Measurements from ENCODE around the gene DCLK1.

DCLK1 gene

GRCh38 chr13:35766663-35767062 is 364.5 kb downstream of the DCLK1 start:
- DNase-seq (ENCODE audit: extremely low read depth in 1 of 2, low read depth in 1 of 2): no peak

- no peak for DNase-seq (ENCODE audit: extremely low read depth in 1 of 2, low read depth in 1 of 2)
Measured at GRCh38 chr13:35765941-35766340, 365.2 kb downstream of the DCLK1 start.

- no peak for DNase-seq (ENCODE audit: extremely low read depth in 1 of 2, low read depth in 1 of 2)
Measured at GRCh38 chr13:35765366-35765765, 365.8 kb downstream of the DCLK1 start.

- no peak for DNase-seq (ENCODE audit: extremely low read depth in 1 of 2, low read depth in 1 of 2)
Measured at GRCh38 chr13:35764326-35765015, 366.7 kb downstream of the DCLK1 start.

- DNase-seq (ENCODE audit: extremely low read depth in 1 of 2, low read depth in 1 of 2): no peak
Measured at GRCh38 chr13:35763782-35764123, 367.4 kb downstream of the DCLK1 start.

- no peak for DNase-seq (ENCODE audit: extremely low read depth in 1 of 2, low read depth in 1 of 2)
Measured at GRCh38 chr13:35763060-35763781, 368.0 kb downstream of the DCLK1 start.

- no peak for DNase-seq (ENCODE audit: extremely low read depth in 1 of 2, low read depth in 1 of 2)
Measured at GRCh38 chr13:35761440-35762252, 369.5 kb downstream of the DCLK1 start.

GRCh38 chr13:35760735-35761281 is 370.4 kb downstream of the DCLK1 start:
- no peak for DNase-seq (ENCODE audit: extremely low read depth in 1 of 2, low read depth in 1 of 2)

- DNase-seq (ENCODE audit: extremely low read depth in 1 of 2, low read depth in 1 of 2): no peak
Measured at GRCh38 chr13:35747594-35747993, 383.6 kb downstream of the DCLK1 start.

GRCh38 chr13:35744566-35745178 is 386.5 kb downstream of the DCLK1 start:
- DNase-seq (ENCODE audit: extremely low read depth in 1 of 2, low read depth in 1 of 2): no peak

- no peak for DNase-seq (ENCODE audit: extremely low read depth in 1 of 2, low read depth in 1 of 2)
Measured at GRCh38 chr13:35744144-35744543, 387.0 kb downstream of the DCLK1 start.

GRCh38 chr13:35743165-35743564 is 388.0 kb downstream of the DCLK1 start:
- no peak for DNase-seq (ENCODE audit: extremely low read depth in 1 of 2, low read depth in 1 of 2)

- no peak for DNase-seq (ENCODE audit: extremely low read depth in 1 of 2, low read depth in 1 of 2)
Measured at GRCh38 chr13:35741657-35742056, 389.5 kb downstream of the DCLK1 start.

- DNase-seq (ENCODE audit: extremely low read depth in 1 of 2, low read depth in 1 of 2): no peak
Measured at GRCh38 chr13:35736876-35737275, 394.3 kb downstream of the DCLK1 start.

GRCh38 chr13:35733827-35734226 is 397.4 kb downstream of the DCLK1 start:
- DNase-seq (ENCODE audit: extremely low read depth in 1 of 2, low read depth in 1 of 2): no peak

- no peak for DNase-seq (ENCODE audit: extremely low read depth in 1 of 2, low read depth in 1 of 2)
Measured at GRCh38 chr13:35732565-35732964, 398.6 kb downstream of the DCLK1 start.

- no peak for DNase-seq (ENCODE audit: extremely low read depth in 1 of 2, low read depth in 1 of 2)
Measured at GRCh38 chr13:35731471-35731870, 399.7 kb downstream of the DCLK1 start.

GRCh38 chr13:35729926-35730627 is 401.1 kb downstream of the DCLK1 start:
- no peak for DNase-seq (ENCODE audit: extremely low read depth in 1 of 2, low read depth in 1 of 2)

GRCh38 chr13:35727881-35728280 is 403.3 kb downstream of the DCLK1 start:
- DNase-seq (ENCODE audit: extremely low read depth in 1 of 2, low read depth in 1 of 2): no peak

- DNase-seq (ENCODE audit: extremely low read depth in 1 of 2, low read depth in 1 of 2): no peak
Measured at GRCh38 chr13:35724446-35724845, 406.7 kb downstream of the DCLK1 start.
